ENCODE results near the gene METTL15.
"Not testable (repeated sequence)": the region's sequence is repeated elsewhere in the genome, so short reads cannot be mapped to it uniquely, and the experiment has no call there.

Gene METTL15

DNA sequence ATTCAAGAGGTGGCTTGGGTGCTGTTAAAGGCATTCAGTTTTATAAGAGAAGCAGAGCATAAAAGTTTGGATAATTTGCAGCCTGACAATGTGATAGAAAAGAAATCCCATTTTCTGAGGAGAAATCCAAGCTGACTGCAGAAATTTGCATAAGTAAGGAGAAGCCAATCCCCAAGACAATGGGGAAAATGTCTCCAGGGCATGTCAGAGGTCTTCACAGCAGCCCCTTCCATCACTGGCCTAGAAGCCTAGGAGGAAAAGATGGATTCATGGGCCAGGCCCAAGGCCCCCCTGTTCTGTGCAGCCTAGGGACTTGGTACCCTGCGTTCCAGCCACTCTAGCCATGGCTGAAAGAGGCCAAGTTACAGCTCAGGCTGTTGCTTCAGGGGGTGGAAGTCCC lies 207.3 kb downstream of the METTL15 start:
- DNase-seq = no peak

DNA sequence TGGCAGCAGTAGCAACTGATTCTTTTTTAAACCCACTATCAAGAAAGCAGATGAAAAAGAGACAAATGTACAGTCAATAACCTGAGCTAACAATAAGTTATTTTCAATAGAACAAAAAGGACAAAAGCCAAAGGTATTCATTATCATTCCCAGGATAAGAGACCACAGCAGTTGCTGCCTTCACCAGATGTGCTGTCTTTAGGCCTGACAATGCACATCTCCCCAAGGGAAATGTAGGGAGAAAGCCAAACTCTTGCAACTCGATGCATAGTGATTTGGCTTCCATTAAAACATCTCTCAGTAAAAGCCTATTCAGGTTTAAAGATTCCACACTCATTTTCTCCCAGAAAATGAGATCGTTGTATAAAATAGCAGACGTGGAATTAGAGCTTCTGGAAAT lies 210.7 kb downstream of the METTL15 start:
- no peak for DNase-seq

- no peak for DNase-seq
These were observed 215.4 kb downstream of the METTL15 start for GRCh38 chr11:28323621-28324020.

GRCh38 chr11:28332393-28332792 lies 224.2 kb downstream of the METTL15 start:
- not testable (repeated sequence) for DNase-seq

- no peak for DNase-seq
These were observed 229.5 kb downstream of the METTL15 start for GRCh38 chr11:28337701-28338100.

- DNase-seq = no peak
These were observed 230.2 kb downstream of the METTL15 start for GRCh38 chr11:28338371-28338770.

GRCh38 chr11:28339488-28339887 lies 231.3 kb downstream of the METTL15 start:
- DNase-seq = no peak

GRCh38 chr11:28342716-28343115 lies 234.5 kb downstream of the METTL15 start:
- no peak for DNase-seq

DNA sequence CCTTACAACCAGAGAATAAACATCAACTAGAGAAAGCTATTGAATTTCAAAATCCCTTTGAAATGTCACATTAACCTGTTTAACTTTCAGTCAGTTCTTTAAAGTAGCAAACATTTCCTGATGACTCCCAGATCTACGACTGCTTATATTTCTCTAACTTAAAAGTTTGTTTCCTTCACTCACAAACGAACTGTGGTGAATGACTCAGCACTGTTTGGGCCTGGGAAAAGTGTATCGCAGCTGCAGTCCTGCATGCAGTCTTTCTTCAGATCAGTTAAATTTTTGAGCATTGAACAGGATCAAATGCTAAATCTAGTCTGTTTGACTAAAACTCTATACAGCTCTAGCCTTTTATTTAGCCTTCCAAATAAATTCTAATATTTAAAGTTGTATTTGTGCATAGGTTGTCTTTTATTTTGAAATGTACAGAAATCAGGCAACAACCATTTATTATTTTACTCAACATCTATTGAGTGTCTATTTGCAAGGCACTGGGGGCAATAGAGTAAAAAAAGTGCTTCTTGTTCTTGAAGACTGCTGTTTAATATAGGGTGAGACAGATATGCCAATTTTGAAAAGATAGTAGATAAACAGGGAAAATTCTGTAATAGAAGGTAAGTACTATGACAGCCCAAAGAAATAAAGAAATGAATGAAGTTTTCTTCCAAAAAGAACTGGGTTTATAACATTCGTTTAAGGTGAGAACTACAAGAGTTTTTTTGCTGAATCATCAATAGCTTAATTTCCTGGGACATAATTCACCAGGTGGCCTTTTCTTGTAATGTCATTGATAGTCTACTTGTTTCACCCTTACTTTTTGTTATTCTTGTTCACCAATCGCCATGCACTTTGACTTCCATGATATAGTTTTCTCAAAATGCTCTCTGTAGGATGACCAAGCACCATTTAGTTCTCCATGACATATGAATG lies 235.4 kb downstream of the METTL15 start:
- no peak for DNase-seq

- DNase-seq = no peak
These were observed 238.0 kb downstream of the METTL15 start for GRCh38 chr11:28346209-28346608.

- no peak for DNase-seq
These were observed 238.5 kb downstream of the METTL15 start for GRCh38 chr11:28346721-28347120.

DNA sequence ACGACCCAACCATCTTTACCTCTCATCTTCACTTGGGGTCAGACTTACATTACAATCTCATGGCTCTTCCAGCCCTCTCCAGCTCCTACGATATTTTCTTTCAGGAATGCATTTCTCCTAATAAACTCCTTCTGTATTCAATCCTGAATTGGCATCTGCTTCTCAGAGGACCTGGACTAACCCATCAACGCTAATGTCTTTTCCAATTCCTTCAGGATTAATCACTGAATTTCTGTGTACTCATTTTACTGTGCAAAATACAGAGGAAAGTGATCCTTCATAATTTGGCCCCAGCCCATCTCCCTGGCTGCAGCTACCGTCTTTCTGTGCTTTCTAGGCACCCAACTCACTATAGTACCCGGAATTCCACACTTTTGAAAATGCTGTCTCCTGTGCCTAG lies 239.2 kb downstream of the METTL15 start:
- DNase-seq = no peak

GRCh38 chr11:28350216-28350615 lies 242.0 kb downstream of the METTL15 start:
- no peak for DNase-seq

GRCh38 chr11:28353991-28354390 lies 245.8 kb downstream of the METTL15 start:
- DNase-seq = no peak

GRCh38 chr11:28366549-28367346 lies 258.6 kb downstream of the METTL15 start:
- DNase-seq = no peak

DNA sequence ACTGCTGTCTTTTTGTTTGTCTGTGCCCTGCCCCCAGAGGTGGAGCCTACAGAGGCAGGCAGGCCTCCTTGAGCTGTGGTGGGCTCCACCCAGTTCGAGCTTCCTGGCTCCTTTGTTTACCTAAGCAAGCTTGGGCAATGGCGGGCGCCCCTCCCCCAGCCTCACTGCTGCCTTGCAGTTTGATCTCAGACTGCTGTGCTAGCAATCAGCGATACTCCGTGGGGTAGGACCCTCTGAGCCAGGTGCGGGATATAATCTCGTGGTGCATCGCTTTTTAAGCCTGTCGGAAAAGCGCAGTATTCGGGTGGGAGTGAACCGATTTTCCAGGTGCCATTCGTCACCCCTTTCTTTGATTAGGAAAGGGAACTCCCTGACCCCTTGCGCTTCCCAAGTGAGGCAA lies 269.9 kb downstream of the METTL15 start:
- DNase-seq = not testable (repeated sequence)
